Measurements from ENCODE around the gene MOB3B. TPM values are rescaled to one million over a fixed set of nuclear protein-coding genes. Genes with fewer than 3 reads are reported as not detected.

MOB3B gene
- polyA plus RNA-seq, 1 experiment, result 0.04 TPM

- H3K27me3 ChIP-seq (ENCODE audit: control insufficient read depth, insufficient read depth, low read length), result no peaks in the 10 kb centered on the region; the same call in 1 of the 2 replicates
- no peak for DNase-seq (ENCODE audit: low read depth)
- H3K36me3 ChIP-seq (ENCODE audit: control insufficient read depth, insufficient read depth, low read length), result no peaks in the 10 kb centered on the region
- no peak for TF ChIP-seq CTCF (IDR thresholded peaks at IDR 0.05; ENCODE audit: insufficient read depth, low read depth, low read length)
- ChIA-PET POLR2A (no interaction called here), CTCF (no interaction called here)
- no peak overlapping the region for H3K4me3 ChIP-seq (ENCODE audit: low read depth, low read length)
Measured at GRCh38 chr9:27310582-27310981, 219.0 kb downstream of the MOB3B start.

GRCh38 chr9:27308691-27309390 lies 220.8 kb downstream of the MOB3B start:
- CTCF ChIA-PET, result interaction anchor here (1.3 kb wide), 1 partner anchor 24 kb away, joined by 4 read pairs; no protein-coding TSS in a partner anchor
- Histone ChIP-seq H3K27me3 (ENCODE audit: control insufficient read depth, insufficient read depth, low read length) (no peaks in the 10 kb centered on the region; the same call in 1 of the 2 replicates), H3K36me3 (ENCODE audit: control insufficient read depth, insufficient read depth, low read length) (no peaks in the 10 kb centered on the region), H3K4me3 (ENCODE audit: low read depth, low read length) (no peak overlapping the region)
- POLR2A ChIA-PET, result no interaction called here
- no peak for DNase-seq (ENCODE audit: low read depth)
- no peak for TF ChIP-seq CTCF (IDR thresholded peaks at IDR 0.05; ENCODE audit: insufficient read depth, low read depth, low read length)

- TF ChIP-seq CTCF (IDR thresholded peaks at IDR 0.05; ENCODE audit: insufficient read depth, low read depth, low read length), result no peak
- no peaks in the 10 kb centered on the region for H3K27me3 ChIP-seq (ENCODE audit: control insufficient read depth, insufficient read depth, low read length)
- H3K36me3 ChIP-seq (ENCODE audit: control insufficient read depth, insufficient read depth, low read length), result no peaks in the 10 kb centered on the region
- no peak overlapping the region for H3K4me3 ChIP-seq (ENCODE audit: low read depth, low read length)
- DNase-seq (ENCODE audit: low read depth), result no peak
- ChIA-PET CTCF (interaction anchor here (1.1 kb wide), 1 partner anchor 272 kb away, joined by 5 read pairs; no protein-coding TSS in a partner anchor), POLR2A (no interaction called here)
Measured at GRCh38 chr9:27304521-27304920, 225.1 kb downstream of the MOB3B start.

GRCh38 chr9:27303219-27303618 lies 226.4 kb downstream of the MOB3B start:
- TF ChIP-seq CTCF (IDR thresholded peaks at IDR 0.05; ENCODE audit: insufficient read depth, low read depth, low read length), result no peak
- H3K36me3 ChIP-seq (ENCODE audit: control insufficient read depth, insufficient read depth, low read length), result no peaks in the 10 kb centered on the region
- ChIA-PET POLR2A (no interaction called here), CTCF (no interaction called here)
- H3K4me3 ChIP-seq (ENCODE audit: low read depth, low read length), result no peak overlapping the region
- no peaks in the 10 kb centered on the region for H3K27me3 ChIP-seq (ENCODE audit: control insufficient read depth, insufficient read depth, low read length)
- DNase-seq (ENCODE audit: low read depth), result no peak

GRCh38 chr9:27297050-27297449 lies 232.6 kb downstream of the MOB3B start, which contains the start of gene EQTN:
Gene EQTN, minus strand, starts transcription at chr9:27297150. Its CDS starts 95 bp downstream, at chr9:27297055.
- DNase-seq (ENCODE audit: low read depth), result no peak
- Histone ChIP-seq H3K36me3 (ENCODE audit: control insufficient read depth, insufficient read depth, low read length) (no peaks in the 10 kb centered on the region), H3K4me3 (ENCODE audit: low read depth, low read length) (no peak within 1 kb of the TSS), H3K27me3 (ENCODE audit: control insufficient read depth, insufficient read depth, low read length) (peaks cover 2% of the 10 kb centered on the region; the same call in 1 of the 2 replicates)
- no peak for TF ChIP-seq CTCF (IDR thresholded peaks at IDR 0.05; ENCODE audit: insufficient read depth, low read depth, low read length)
- CTCF ChIA-PET, result no interaction called here
- POLR2A ChIA-PET, result no interaction called here
